Measurements from ENCODE around the gene MXRA7.

DNA sequence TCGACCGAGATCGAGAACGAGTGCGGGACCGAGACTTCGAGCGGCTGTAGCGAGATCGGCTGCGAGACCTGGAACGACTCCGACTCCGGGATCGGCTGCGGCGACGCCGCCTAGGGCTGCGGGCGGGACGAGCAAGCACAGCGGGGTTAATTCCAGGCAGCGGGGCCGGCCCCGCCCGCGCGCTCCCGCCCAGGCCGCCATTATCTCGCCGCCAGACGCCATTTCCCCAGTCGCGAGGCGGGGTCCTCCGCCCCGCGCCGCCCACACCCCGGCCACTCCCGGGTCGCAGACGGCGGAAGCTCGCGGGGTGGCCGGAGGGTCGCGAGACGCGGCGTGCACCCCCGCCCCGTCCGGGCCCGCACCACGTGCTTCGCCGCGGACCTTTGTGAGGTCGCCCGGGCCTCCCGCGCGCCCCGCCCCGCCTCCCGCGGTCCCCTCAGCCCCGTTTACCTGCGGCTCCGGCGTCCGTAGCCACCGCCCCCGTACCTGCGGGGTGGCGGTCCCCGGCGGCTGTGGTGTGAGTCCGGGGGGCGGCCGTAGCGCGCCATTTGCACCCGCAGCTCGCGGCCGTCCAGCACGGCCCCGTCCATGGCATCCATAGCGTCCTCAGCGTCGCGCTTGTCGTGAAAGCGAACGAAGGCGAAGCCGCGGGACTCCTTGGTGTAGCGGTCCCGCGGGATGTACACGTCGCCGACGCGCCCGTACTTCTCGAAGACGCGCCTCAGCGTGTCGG, 25.8 kb upstream of the MXRA7 start:
- no peak for TF ChIP-seq POLR2AphosphoS5 (IDR thresholded peaks at IDR 0.05; ENCODE audit: low read depth, low read length)
- TF ChIP-seq, protein P1, sequence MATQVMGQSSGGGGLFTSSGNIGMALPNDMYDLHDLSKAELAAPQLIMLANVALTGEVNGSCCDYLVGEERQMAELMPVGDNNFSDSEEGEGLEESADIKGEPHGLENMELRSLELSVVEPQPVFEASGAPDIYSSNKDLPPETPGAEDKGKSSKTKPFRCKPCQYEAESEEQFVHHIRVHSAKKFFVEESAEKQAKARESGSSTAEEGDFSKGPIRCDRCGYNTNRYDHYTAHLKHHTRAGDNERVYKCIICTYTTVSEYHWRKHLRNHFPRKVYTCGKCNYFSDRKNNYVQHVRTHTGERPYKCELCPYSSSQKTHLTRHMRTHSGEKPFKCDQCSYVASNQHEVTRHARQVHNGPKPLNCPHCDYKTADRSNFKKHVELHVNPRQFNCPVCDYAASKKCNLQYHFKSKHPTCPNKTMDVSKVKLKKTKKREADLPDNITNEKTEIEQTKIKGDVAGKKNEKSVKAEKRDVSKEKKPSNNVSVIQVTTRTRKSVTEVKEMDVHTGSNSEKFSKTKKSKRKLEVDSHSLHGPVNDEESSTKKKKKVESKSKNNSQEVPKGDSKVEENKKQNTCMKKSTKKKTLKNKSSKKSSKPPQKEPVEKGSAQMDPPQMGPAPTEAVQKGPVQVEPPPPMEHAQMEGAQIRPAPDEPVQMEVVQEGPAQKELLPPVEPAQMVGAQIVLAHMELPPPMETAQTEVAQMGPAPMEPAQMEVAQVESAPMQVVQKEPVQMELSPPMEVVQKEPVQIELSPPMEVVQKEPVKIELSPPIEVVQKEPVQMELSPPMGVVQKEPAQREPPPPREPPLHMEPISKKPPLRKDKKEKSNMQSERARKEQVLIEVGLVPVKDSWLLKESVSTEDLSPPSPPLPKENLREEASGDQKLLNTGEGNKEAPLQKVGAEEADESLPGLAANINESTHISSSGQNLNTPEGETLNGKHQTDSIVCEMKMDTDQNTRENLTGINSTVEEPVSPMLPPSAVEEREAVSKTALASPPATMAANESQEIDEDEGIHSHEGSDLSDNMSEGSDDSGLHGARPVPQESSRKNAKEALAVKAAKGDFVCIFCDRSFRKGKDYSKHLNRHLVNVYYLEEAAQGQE (IDR thresholded peaks at IDR 0.05; ENCODE audit: insufficient read depth in 1 of 2, low read depth in 2 of 2, low read length in 2 of 2): no peak

All from PFSK-1 (cell line).